Activated B cell treated with CpG ODN at 0.5 μM for 24 hours (primary cell): Measurements from ENCODE around the gene MAMDC2. TPM values are rescaled to one million over a fixed set of nuclear protein-coding genes. Genes with fewer than 3 reads are reported as not detected.

ENCODE experiments used
- ATAC-seq: fragments of 200-7000 bp; cut with Tn5 transposase; one replicate; pipeline ENCODE4 v1.10.0; 2021; ENCODE audit warnings: low read depth, mild to moderate bottlenecking, moderate library complexity
- CTCF ChIA-PET: fragments of 350-600 bp; sonication (Branson Sonifier 250); formaldehyde crosslinking; loops from one replicate; lab custom pipeline; 2021; ENCODE audit warnings: antibody characterized with exemption; lab: Charles Lee
- POLR2A ChIA-PET: fragments of 350-600 bp; sonication (Branson Sonifier 250); formaldehyde crosslinking; loops from one replicate; lab custom pipeline; 2021; ENCODE audit warnings: antibody characterized with exemption; lab: Charles Lee
- DNase-seq: peaks from one replicate; pipeline ENCODE4 v3.0.0; 2022
- H3K27ac Mint-ChIP-seq: one replicate; pipeline ENCODE4 v1.8.0; 2020; ENCODE audit warnings: mixed read lengths
- H3K27me3 Mint-ChIP-seq: one replicate; pipeline ENCODE4 v1.8.0; 2021; ENCODE audit warnings: mixed read lengths
- H3K36me3 Mint-ChIP-seq: one replicate; pipeline ENCODE4 v1.8.0; 2021; ENCODE audit warnings: low read depth, mixed read lengths
- H3K4me1 Mint-ChIP-seq: one replicate; pipeline ENCODE4 v1.8.0; 2021; ENCODE audit warnings: mixed read lengths
- H3K4me3 Mint-ChIP-seq: one replicate; pipeline ENCODE4 v1.8.0; 2020; ENCODE audit warnings: mild to moderate bottlenecking, mixed read lengths
- H3K9me3 Mint-ChIP-seq: one replicate; pipeline ENCODE4 v1.8.0; 2020; ENCODE audit warnings: mixed read lengths
- CTCF ChIP-seq: fragments of 200-600 bp; IDR thresholded peaks from one replicate; pipeline ENCODE4 v1.8.0; 2022; ENCODE audit warnings: antibody characterized with exemption, mild to moderate bottlenecking
- intact Hi-C: fragments of 100-400 bp; cut with micrococcal nuclease; formaldehyde crosslinking; loops from one replicate; pipeline ENCODE4 v1.15.1; 2024
- total RNA-seq: library from RNA; stranded (reverse); gene quantifications from 2 replicates; pipeline ENCODE4 v1.2.3, GENCODE V29; 2022

Gene MAMDC2
- total RNA-seq, 1 donor from 2014 or later, result not detected

- ChIA-PET CTCF (no interaction called here), POLR2A (no interaction called here)
- H3K27me3 Mint-ChIP-seq, result peaks cover 11% of the 10 kb centered on the region
- intact Hi-C loops, result no loop called here
- no peak overlapping the region for H3K27ac Mint-ChIP-seq
- TF ChIP-seq CTCF, result no peak
- H3K4me3 Mint-ChIP-seq, result no peak overlapping the region
- ATAC-seq (no peak), DNase-seq (no peak)
- no peaks in the 10 kb centered on the region for H3K9me3 Mint-ChIP-seq
- H3K4me1 Mint-ChIP-seq, result peaks cover 8% of the 10 kb centered on the region
- no peaks in the 10 kb centered on the region for H3K36me3 Mint-ChIP-seq
Measured at GRCh38 chr9:70106571-70106970, 62.9 kb downstream of the MAMDC2 start.

DNA sequence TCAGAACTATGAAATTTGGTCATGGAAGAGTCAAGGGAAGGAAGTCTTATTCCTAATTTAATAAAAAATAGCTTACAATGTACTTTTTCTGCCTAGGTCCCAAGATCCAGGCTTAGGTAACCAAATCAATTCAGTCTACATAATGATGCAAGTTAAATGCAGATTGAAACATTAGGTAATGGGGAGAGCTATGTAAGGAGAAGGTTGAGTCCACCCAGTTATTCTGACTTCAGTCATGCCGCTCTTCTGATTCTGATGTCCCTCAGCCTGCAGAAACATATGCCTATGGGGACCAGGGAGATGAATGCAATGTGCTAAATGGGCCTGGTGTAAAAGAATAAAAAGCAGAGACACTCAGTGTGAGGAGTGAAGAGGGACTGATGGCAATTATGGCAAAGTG is 63.9 kb downstream of the MAMDC2 start:
- ATAC-seq, result no peak
- ChIA-PET CTCF (interaction anchor here (0.7 to 1.0 kb wide), 2 partner anchors 17 to 686 kb away, joined by 3 read pairs; no protein-coding TSS in a partner anchor), POLR2A (no interaction called here)
- H3K4me1 Mint-ChIP-seq, result peaks cover 8% of the 10 kb centered on the region
- H3K9me3 Mint-ChIP-seq, result no peaks in the 10 kb centered on the region
- H3K27ac Mint-ChIP-seq, result no peak overlapping the region
- no peak overlapping the region for H3K4me3 Mint-ChIP-seq
- H3K36me3 Mint-ChIP-seq, result no peaks in the 10 kb centered on the region
- TF ChIP-seq CTCF, result no peak
- intact Hi-C loops, result no loop called here
- DNase-seq, result no peak
- H3K27me3 Mint-ChIP-seq, result peaks cover 13% of the 10 kb centered on the region

DNA sequence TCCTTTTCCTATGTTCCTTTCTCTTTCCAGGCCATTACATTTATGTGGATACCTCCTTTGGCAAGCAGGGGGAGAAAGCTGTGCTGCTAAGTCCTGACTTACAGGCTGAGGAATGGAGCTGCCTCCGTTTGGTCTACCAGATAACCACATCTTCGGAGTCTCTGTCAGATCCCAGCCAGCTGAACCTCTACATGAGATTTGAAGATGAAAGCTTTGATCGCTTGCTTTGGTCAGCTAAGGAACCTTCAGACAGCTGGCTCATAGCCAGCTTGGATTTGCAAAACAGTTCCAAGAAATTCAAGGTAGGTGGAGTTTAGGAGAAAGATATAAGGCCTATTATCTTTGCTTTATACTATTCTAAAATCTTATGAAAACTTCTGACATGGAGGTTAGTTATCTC is 64.5 kb downstream of the MAMDC2 start:
- DNase-seq (no peak), ATAC-seq (no peak)
- no peak overlapping the region for H3K4me3 Mint-ChIP-seq
- no peak overlapping the region for H3K27ac Mint-ChIP-seq
- CTCF ChIA-PET, result interaction anchor here (0.7 to 1.0 kb wide), 2 partner anchors 17 to 686 kb away, joined by 3 read pairs; no protein-coding TSS in a partner anchor
- H3K36me3 Mint-ChIP-seq, result no peaks in the 10 kb centered on the region
- H3K9me3 Mint-ChIP-seq, result no peaks in the 10 kb centered on the region
- POLR2A ChIA-PET, result no interaction called here
- peaks cover 15% of the 10 kb centered on the region for H3K27me3 Mint-ChIP-seq
- no peak for TF ChIP-seq CTCF
- H3K4me1 Mint-ChIP-seq, result peaks cover 8% of the 10 kb centered on the region
- intact Hi-C loops, result no loop called here

GRCh38 chr9:70110194-70111041 is 66.8 kb downstream of the MAMDC2 start:
- ChIA-PET POLR2A (no interaction called here), CTCF (interaction anchor here (0.7 to 5.9 kb wide), 16 partner anchors 10 to 688 kb away, joined by 3 to 52 read pairs (median 6); no protein-coding TSS in a partner anchor)
- Mint-ChIP-seq H3K27ac (no peak overlapping the region), H3K4me1 (peaks cover 8% of the 10 kb centered on the region), H3K27me3 (peaks cover 15% of the 10 kb centered on the region), H3K4me3 (no peak overlapping the region), H3K36me3 (no peaks in the 10 kb centered on the region), H3K9me3 (no peaks in the 10 kb centered on the region)
- ATAC-seq, result peak; percentile 25
- TF ChIP-seq CTCF, result no peak
- no peak for DNase-seq
- intact Hi-C loops, result loop anchor here (2.0 kb wide), 2 partner anchors 492 to 688 kb away; no protein-coding TSS in a partner anchor

- H3K4me3 Mint-ChIP-seq, result no peak overlapping the region
- H3K4me1 Mint-ChIP-seq, result peaks cover 8% of the 10 kb centered on the region
- no peaks in the 10 kb centered on the region for H3K36me3 Mint-ChIP-seq
- TF ChIP-seq CTCF, result peak; percentile 63
- ATAC-seq (peak; percentile 47), DNase-seq (peak; percentile 35)
- intact Hi-C loops, result loop anchor here (2.0 kb wide), 2 partner anchors 492 to 688 kb away; no protein-coding TSS in a partner anchor
- H3K27me3 Mint-ChIP-seq, result peaks cover 15% of the 10 kb centered on the region
- ChIA-PET CTCF (interaction anchor here (0.7 to 5.9 kb wide), 17 partner anchors 9 to 689 kb away, joined by 3 to 52 read pairs (median 6); no protein-coding TSS in a partner anchor), POLR2A (no interaction called here)
- H3K9me3 Mint-ChIP-seq, result no peaks in the 10 kb centered on the region
- H3K27ac Mint-ChIP-seq, result no peak overlapping the region
Measured at GRCh38 chr9:70111042-70111602, 67.5 kb downstream of the MAMDC2 start.
